B cell (primary cell): ENCODE measurements around the gene PTPRG. TPM values are rescaled to one million over a fixed set of nuclear protein-coding genes. Genes with fewer than 3 reads are reported as not detected.

Experiments used
- ATAC-seq: fragments of 200-7000 bp; cut with Tn5 transposase; one replicate; pipeline ENCODE4 v1.10.0; 2021; ENCODE audit warnings: low read depth, mild to moderate bottlenecking, moderate number of reproducible peaks, moderate library complexity
- CTCF ChIA-PET: fragments of 350-600 bp; sonication (Branson Sonifier 250); formaldehyde crosslinking; loops from one replicate; lab custom pipeline; 2021; ENCODE audit warnings: antibody characterized with exemption, inconsistent platforms; lab: Charles Lee
- POLR2A ChIA-PET: fragments of 350-600 bp; sonication (Branson Sonifier 250); formaldehyde crosslinking; loops from one replicate; lab custom pipeline; 2021; ENCODE audit warnings: antibody characterized with exemption; lab: Charles Lee
- DNase-seq: peaks from one replicate; pipeline ENCODE4 v3.0.0; 2013
- H2AFZ ChIP-seq: 2 replicates; pipeline ENCODE4 v1.6.1; 2012; ENCODE audit warnings: mild to moderate bottlenecking, low read depth, low read length; ENCODE audit not compliant: insufficient read depth, poor library complexity, severe bottlenecking
- H3K27ac ChIP-seq, 2 donors: 1 replicate in 1 of 2; 2 replicates in 1 of 2; pipeline ENCODE4 v1.5.1; 2012 to 2013; ENCODE audit warnings: low read length in 2 of 2, mild to moderate bottlenecking in 2 of 2, moderate library complexity in 1 of 2
- H3K27me3 ChIP-seq, 4 experiments: fragments of 200-600 bp in 1 of 4; sonication (generic) in 1 of 4; replicated peaks in 1 of 4; 1 replicate in 2 of 4; 2 replicates in 2 of 4; pipeline versions ENCODE4 v1.6.1 to v1.7.0; 2013 to 2016; ENCODE audit warnings: low read length in 3 of 4, mild to moderate bottlenecking in 2 of 4, mixed read lengths in 1 of 4, moderate library complexity in 1 of 4; ENCODE audit not compliant: insufficient read depth in 4 of 4, control insufficient read depth in 3 of 4; ENCODE audit errors: control extremely low read depth in 1 of 4
- H3K36me3 ChIP-seq, 2 experiments: replicated peaks in 1 of 2; 1 replicate in 1 of 2; 2 replicates in 1 of 2; pipeline versions ENCODE4 v1.6.1 to v1.7.1; 2013; ENCODE audit warnings: low read length in 1 of 2; ENCODE audit not compliant: insufficient read depth in 2 of 2, control insufficient read depth in 1 of 2; ENCODE audit errors: control extremely low read depth in 1 of 2, extremely low read depth in 1 of 2
- H3K4me1 ChIP-seq, 2 donors: fragments of 200-600 bp in 1 of 2; sonication (generic) in 1 of 2; 1 replicate in 1 of 2; 2 replicates in 1 of 2; pipeline versions ENCODE4 v1.5.1 to v1.6.1; 2013 to 2017; ENCODE audit warnings: low read length in 2 of 2; ENCODE audit not compliant: control insufficient read depth in 2 of 2, insufficient read depth in 2 of 2
- H3K4me2 ChIP-seq: replicated peaks from 2 replicates; pipeline ENCODE3; 2012; ENCODE audit warnings: mild to moderate bottlenecking, low read depth, low read length; ENCODE audit not compliant: poor library complexity, severe bottlenecking
- H3K4me3 ChIP-seq, 5 experiments: fragments of 200-600 bp in 1 of 5; sonication (generic) in 1 of 5; 1 replicate in 3 of 5; 2 replicates in 2 of 5; pipeline versions ENCODE4 v1.5.1 to v1.7.0; 2011 to 2016; ENCODE audit warnings: low read length in 4 of 5, mild to moderate bottlenecking in 4 of 5, low read depth in 2 of 5, control low read depth in 1 of 5, moderate library complexity in 1 of 5; ENCODE audit not compliant: insufficient read depth in 1 of 5; ENCODE audit errors: control extremely low read depth in 1 of 5, extremely low read depth in 1 of 5
- H3K79me2 ChIP-seq: fragments of 200-600 bp; sonication (generic); one replicate; pipeline ENCODE4 v1.6.0; 2016; ENCODE audit warnings: low read length; ENCODE audit not compliant: control insufficient read depth, insufficient read depth
- H3K9ac ChIP-seq: fragments of 200-600 bp; sonication (generic); 2 replicates; pipeline ENCODE4 v1.6.1; 2017; ENCODE audit warnings: mild to moderate bottlenecking, low read length, moderate library complexity
- H3K9me3 ChIP-seq, 3 donors: one replicate each; pipeline versions ENCODE4 v1.6.1 to v1.7.1; 2013; ENCODE audit warnings: low read length in 2 of 3; ENCODE audit not compliant: control insufficient read depth in 2 of 3, insufficient read depth in 1 of 3; ENCODE audit errors: control extremely low read depth in 1 of 3
- H4K20me1 ChIP-seq: 2 replicates; pipeline ENCODE4 v1.6.0; 2012; ENCODE audit warnings: mild to moderate bottlenecking, low read length; ENCODE audit not compliant: insufficient read depth, control insufficient read depth, poor library complexity, severe bottlenecking
- H3K27ac Mint-ChIP-seq: one replicate; pipeline ENCODE4 v1.8.0; 2021; ENCODE audit warnings: mixed read lengths
- H3K27me3 Mint-ChIP-seq: one replicate; pipeline ENCODE4 v1.8.0; 2021; ENCODE audit warnings: mixed read lengths
- H3K4me1 Mint-ChIP-seq: one replicate; pipeline ENCODE4 v1.8.0; 2021; ENCODE audit warnings: mixed read lengths
- H3K4me3 Mint-ChIP-seq: one replicate; pipeline ENCODE4 v1.8.0; 2021; ENCODE audit warnings: mixed read lengths
- H3K9me3 Mint-ChIP-seq: one replicate; pipeline ENCODE4 v1.8.0; 2022; ENCODE audit warnings: mixed read lengths; ENCODE audit not compliant: insufficient read depth
- EZH2 ChIP-seq: IDR thresholded peaks from 2 replicates; pipeline ENCODE4 v1.6.1; 2012; ENCODE audit warnings: borderline replicate concordance, low read depth, mild to moderate bottlenecking, moderate library complexity, low read length; ENCODE audit not compliant: insufficient read depth, poor library complexity, severe bottlenecking
- WGBS: methylation state at CpG from one replicate; pipeline ENCODE4 v1.1.5; 2013; ENCODE audit warnings: missing lambda C conversion rate; ENCODE audit not compliant: insufficient coverage; 5-methylcytosine and 5-hydroxymethylcytosine counted together
- intact Hi-C: fragments of 100-400 bp; cut with micrococcal nuclease; formaldehyde crosslinking; loops from one replicate; pipeline ENCODE4 v1.10.0; 2022
- polyA plus RNA-seq: library from polyadenylated mRNA; depleted of rRNA; stranded (reverse); fragments of >200 nt; gene quantifications from 2 replicates; pipeline ENCODE4 v1.2.3, GENCODE V29; 2012
- total RNA-seq, 2 donors: library from RNA; stranded (reverse); fragments of 120-200 nt in 1 of 2; gene quantifications; 1 replicate in 1 of 2; 2 replicates in 1 of 2; pipeline versions ENCODE4 v1.2.3 to v1.2.4, GENCODE V29; 2013 to 2022
- TF ChIP-seq, protein P1 (sequence below): fragments of 200-600 bp; IDR thresholded peaks from one replicate; pipeline ENCODE4 v1.8.0; 2022; ENCODE audit warnings: antibody characterized with exemption, mild to moderate bottlenecking

PTPRG gene
- total and polyA plus RNA-seq, 2 donors (not counting 1 experiment from before 2014, with no cell fraction given): 0.12 to 1.3 TPM

GRCh38 chr3:62010989-62011388 is 449.6 kb downstream of the PTPRG start:
- Histone ChIP-seq H3K4me3 (no peak overlapping the region), H2AFZ (no peak overlapping the region), H4K20me1 (no peaks in the 10 kb centered on the region), H3K27me3 (no peaks in the 10 kb centered on the region), H3K27ac (no peak overlapping the region), H3K36me3 (no peaks in the 10 kb centered on the region), H3K4me1 (no peaks in the 10 kb centered on the region), H3K9me3 (peaks cover 0 to 5% (median 0%) of the 10 kb centered on the region in 3 donors), H3K9ac (no peak overlapping the region), H3K4me2 (no peak overlapping the region), H3K79me2 (no peaks in the 10 kb centered on the region)
- ATAC-seq: no peak
- CTCF ChIA-PET: no interaction called here
- intact Hi-C loops: no loop called here
- 93% methylated on average over 7 of the region's 9 CpGs for WGBS
- Mint-ChIP-seq H3K9me3 (no peaks in the 10 kb centered on the region), H3K4me3 (no peak overlapping the region), H3K27ac (no peak overlapping the region), H3K4me1 (no peaks in the 10 kb centered on the region), H3K27me3 (no peaks in the 10 kb centered on the region)
- no peak for DNase-seq
- POLR2A ChIA-PET: no interaction called here
- TF ChIP-seq, protein P1, sequence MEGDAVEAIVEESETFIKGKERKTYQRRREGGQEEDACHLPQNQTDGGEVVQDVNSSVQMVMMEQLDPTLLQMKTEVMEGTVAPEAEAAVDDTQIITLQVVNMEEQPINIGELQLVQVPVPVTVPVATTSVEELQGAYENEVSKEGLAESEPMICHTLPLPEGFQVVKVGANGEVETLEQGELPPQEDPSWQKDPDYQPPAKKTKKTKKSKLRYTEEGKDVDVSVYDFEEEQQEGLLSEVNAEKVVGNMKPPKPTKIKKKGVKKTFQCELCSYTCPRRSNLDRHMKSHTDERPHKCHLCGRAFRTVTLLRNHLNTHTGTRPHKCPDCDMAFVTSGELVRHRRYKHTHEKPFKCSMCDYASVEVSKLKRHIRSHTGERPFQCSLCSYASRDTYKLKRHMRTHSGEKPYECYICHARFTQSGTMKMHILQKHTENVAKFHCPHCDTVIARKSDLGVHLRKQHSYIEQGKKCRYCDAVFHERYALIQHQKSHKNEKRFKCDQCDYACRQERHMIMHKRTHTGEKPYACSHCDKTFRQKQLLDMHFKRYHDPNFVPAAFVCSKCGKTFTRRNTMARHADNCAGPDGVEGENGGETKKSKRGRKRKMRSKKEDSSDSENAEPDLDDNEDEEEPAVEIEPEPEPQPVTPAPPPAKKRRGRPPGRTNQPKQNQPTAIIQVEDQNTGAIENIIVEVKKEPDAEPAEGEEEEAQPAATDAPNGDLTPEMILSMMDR: no peak
- no peak for TF ChIP-seq EZH2

DNA sequence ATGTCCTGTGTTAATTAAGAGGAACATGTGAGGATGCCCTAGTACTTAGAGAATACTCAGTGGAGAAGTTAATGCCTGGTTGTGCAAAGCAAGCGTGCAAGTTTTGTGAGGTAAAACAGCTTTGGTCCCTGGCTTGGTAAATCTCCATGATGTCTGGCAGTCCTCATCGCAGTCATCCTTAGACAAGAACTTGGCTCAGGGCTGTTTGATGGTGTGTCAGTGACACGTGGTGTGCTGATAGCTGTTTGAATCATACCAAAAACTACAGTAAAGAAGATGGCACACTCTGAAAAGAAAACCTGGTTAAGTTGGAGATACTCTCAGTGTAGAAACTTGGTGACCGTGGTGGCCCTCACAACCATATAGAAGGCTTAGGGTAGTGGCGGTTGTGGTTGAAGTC is 450.3 kb downstream of the PTPRG start:
- no peaks in the 10 kb centered on the region for H3K27me3 ChIP-seq
- H3K9me3 ChIP-seq: peaks cover 0 to 5% (median 0%) of the 10 kb centered on the region in 3 donors
- no peak overlapping the region for H3K27ac ChIP-seq
- H3K36me3 ChIP-seq: no peaks in the 10 kb centered on the region
- WGBS: 89% methylated on average over 3 of the region's 5 CpGs
- Mint-ChIP-seq H3K4me1 (no peaks in the 10 kb centered on the region), H3K27me3 (no peaks in the 10 kb centered on the region), H3K4me3 (no peak overlapping the region), H3K9me3 (no peaks in the 10 kb centered on the region), H3K27ac (no peak overlapping the region)
- H3K4me2 ChIP-seq: no peak overlapping the region
- no peaks in the 10 kb centered on the region for H3K79me2 ChIP-seq
- no peaks in the 10 kb centered on the region for H4K20me1 ChIP-seq
- CTCF ChIA-PET: no interaction called here
- H2AFZ ChIP-seq: no peak overlapping the region
- H3K4me3 ChIP-seq: no peak overlapping the region
- no peaks in the 10 kb centered on the region for H3K4me1 ChIP-seq
- intact Hi-C loops: no loop called here
- ATAC-seq (no peak), DNase-seq (no peak)
- H3K9ac ChIP-seq: no peak overlapping the region
- TF ChIP-seq, protein P1: no peak
- no peak for TF ChIP-seq EZH2
- POLR2A ChIA-PET: no interaction called here
